ACHN (cell line): ENCODE results near the gene LST1.
"Not testable (repeated sequence)": the region's sequence is repeated elsewhere in the genome, so short reads cannot be mapped to it uniquely, and the experiment has no call there.

Experiments used
- DNase-seq: peaks from one replicate; pipeline ENCODE4 v3.0.0-alpha.2; 2015
- in situ Hi-C: cut with HindIII; loops from 2 replicates; pipeline ENCODE4 v1.10.0; 2017; ENCODE audit warnings: low sequenced_read_pairs, low pct_ligation_motif_present, low pct_unique_long_range_greater_than_20kb

The LST1 gene

DNA sequence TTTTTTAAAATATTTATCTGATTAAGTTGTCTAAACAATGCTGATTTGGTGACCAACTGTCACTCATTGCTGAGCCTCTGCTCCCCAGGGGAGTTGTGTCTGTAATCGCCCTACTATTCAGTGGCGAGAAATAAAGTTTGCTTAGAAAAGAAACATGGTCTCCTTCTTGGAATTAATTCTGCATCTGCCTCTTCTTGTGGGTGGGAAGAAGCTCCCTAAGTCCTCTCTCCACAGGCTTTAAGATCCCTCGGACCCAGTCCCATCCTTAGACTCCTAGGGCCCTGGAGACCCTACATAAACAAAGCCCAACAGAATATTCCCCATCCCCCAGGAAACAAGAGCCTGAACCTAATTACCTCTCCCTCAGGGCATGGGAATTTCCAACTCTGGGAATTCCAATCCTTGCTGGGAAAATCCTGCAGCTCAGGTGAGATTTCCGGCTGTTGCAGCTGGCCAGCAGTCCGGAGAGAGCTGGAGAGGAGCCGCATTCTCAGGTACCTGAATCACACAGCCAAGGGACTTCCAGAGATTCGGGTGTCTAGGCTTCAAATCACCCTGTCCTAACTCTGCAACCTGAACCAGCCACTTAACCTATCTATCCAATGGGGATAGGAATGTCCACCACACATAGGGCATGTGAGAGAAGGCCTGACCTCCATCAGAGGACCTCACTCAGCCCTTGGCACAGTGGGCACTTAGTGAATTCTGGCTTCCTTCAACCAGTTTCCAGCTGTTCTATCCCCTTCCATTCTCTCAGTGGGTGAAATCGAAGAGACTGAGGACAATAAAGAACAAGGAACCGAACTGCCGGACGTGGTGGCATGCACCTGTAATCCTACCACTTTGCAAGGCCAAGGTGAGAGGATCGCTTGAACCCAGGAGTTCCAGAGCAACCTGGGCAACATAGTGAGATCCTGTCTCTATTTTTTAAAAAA lies 7.6 kb upstream of the LST1 start:
- in situ Hi-C loops = no loop called here
- DNase-seq = no peak

DNA sequence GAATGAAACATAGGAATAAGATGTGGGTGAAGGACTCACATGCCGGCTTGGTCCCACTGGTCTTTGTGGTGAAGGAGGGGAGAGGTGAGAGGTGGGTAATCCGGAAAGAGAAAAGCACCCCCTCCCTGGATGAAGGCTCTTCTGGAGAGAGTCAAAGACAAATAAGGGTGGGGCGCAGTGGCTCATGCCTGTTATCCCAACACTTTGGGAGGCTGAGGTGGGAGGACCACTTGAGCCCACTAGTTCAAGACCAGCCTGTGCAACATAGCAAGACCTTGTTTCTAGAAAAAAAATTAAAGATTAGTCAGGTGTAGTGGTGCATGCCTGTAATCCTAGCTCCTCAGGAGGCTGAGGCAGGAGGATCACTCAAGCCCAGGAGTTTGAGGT lies 7.0 kb upstream of the LST1 start:
- DNase-seq = no peak
- in situ Hi-C loops = no loop called here

DNA sequence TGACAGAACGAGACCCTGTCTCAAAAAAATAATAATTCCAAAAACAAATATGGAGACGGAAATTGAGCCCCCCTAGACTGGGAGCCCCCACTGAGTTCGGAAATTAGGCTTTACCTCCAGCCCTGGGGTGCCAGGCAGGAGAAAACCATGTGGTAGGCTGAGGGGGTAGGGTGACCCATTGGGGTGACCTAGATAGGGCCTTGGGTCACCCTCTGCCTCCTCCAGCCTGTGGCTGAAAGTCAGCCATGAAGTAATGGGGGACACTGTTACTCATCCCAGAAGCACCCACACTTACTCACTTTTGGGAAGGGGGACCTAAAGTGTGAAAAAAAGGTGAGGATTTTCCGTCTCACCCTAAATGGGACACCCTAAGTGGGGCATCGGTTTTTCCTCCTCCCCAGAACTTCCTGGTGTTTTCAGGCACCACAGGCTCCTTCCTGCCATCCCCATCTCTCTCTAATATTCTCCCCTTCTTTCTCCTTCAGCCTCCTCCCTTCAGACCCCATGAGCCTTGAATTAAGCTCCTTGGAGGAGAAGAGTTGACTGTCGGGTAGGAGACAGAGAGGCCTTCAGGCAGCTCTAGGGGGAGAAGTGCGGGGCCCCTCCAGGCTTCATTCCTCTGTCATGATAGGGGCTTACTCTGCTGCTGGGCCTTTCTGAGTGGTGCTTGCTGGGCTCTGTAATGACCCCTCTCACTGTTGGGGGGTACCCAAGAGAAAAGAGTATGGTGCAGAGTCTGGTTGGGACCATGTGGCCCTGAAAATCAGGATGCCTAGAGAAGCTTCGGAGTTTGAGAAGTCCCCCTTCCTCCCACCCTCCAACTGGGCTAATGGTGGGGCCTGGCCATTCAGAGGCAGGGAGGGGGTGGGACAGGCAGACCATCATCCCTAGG lies 6.3 kb upstream of the LST1 start:
- in situ Hi-C loops = no loop called here
- DNase-seq = no peak

DNA sequence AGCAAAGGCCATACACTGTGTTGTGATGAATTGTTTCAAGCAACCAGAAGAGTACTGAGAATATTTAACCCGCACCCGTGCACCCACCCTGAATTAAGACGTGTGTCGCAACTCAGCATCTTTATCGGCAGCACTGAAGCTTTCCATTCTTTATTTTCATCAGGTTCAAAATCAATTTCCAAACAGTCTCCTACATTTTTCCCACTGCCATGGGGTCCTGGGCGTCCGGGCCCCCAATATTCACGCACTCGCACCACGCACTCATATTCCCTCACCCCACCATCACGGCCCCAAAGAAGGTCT lies 5.7 kb upstream of the LST1 start:
- in situ Hi-C loops = no loop called here
- DNase-seq = no peak

DNA sequence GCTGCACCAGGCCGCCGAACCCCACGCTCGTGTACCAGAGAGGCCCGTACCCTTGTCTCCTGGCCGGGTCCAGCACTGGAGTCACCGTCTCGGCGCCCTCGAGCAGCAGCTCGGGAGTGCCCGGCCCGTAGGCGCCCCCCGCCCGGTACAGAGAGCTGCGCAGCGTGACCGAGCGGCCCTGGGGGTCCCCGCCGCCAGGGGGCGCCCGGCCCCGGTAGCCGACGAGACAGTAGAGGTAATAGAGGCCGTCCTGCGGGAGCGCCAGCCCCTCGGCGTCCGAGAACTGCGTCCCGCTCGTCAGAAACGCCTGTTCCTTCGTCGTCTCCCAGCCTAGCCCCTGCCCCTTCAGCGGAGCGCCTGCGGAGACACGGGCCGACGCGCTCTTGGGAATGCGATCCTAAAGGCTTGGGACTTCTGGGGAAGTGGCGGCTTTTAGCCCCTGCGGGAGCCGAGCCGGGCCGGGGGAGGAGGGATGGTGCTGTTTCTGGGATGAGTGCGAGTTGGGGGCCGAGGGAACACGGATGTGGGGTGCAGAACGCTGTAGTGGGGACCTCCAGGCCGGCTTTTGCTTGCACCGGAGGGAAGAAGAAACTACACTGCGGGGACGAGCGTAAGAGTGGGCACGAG lies 5.2 kb upstream of the LST1 start:
- DNase-seq = peak; percentile 75
- in situ Hi-C loops = no loop called here

DNA sequence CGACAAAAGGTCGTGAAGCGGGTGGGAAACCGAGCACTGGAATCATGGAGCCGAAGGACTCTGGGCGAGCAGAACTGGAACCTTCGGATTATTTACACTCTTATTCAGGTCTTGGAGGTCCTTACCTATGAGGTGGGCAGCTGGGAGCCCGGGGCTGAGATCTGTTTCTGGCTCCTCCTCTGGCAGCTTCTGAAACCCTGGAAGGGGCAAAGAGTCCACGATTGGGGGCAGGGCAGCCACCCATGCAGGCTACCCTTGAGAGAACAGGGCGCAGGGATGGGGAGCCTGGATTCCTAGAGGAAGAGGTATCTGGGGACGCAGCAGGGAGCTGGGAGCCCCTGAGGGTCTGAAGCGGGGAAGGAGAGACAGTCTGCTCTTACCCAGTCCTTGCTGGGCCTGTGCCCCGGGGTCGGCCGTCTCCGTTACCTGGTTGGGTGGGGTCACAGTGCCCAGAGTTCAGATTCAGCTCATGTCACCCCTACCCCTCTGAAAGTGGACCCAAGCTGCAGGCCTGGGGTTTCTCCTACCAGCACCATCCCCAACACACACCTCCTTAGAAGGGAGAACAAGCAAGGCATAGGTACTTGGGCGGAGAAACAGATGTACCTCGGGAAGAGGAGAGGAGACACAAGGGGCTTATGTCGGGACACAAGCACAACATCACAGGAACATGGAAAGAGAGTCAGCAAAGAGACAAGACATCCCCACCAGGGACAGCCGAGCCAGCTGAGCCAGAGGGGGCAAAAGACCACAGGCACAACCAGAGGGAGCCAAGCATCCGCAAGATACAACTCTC lies 4.4 kb upstream of the LST1 start:
- in situ Hi-C loops = no loop called here
- peak; percentile 7 for DNase-seq

DNA sequence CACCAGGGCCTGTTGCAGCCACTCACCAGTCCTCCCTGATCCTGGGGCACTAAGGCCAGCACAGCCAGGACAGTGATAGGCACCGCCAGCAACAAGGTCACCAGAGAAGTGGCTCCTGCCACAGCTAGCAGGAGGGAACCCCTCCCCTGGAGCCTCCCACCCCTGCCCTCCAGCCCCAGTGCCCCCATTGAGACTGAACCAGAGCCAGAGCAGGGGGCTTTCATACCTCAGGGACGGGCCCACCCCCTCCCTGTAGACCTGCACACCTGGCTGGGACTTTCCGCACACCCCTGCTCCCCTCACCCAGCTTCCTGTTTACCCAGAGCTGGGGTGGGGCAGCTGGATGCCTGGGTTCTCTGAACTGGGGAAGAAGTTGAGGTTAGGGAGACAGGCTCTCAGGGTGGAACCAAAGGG lies 3.8 kb upstream of the LST1 start, which contains the start of gene LTB:
TSS of gene LTB (minus strand) at position 195 of the 414 bp plus-strand sequence. CDS start at position 188, 7 bp downstream.
- DNase-seq = no peak
- in situ Hi-C loops = no loop called here

DNA sequence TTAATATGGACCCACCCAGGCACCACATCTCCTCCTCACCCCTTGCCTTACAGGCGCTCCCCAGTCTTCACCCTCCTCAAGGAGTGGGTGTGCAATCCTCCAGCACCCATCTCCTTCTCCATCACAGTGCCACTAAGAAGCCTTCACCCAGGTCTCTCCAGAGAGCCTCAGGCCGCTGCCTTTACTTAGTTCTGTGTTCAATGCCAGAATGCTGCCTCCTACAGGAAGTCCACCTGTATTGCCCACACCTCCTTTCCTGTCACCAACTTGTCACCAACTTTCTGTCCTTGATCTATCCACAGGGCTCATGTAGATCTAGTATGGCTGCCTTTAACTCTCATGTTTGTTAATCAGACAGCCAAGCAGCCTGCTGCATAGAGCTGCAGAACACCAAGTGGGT lies 586 bp upstream of the LST1 start:
- peak; percentile 38 for DNase-seq
- in situ Hi-C loops = no loop called here

DNA sequence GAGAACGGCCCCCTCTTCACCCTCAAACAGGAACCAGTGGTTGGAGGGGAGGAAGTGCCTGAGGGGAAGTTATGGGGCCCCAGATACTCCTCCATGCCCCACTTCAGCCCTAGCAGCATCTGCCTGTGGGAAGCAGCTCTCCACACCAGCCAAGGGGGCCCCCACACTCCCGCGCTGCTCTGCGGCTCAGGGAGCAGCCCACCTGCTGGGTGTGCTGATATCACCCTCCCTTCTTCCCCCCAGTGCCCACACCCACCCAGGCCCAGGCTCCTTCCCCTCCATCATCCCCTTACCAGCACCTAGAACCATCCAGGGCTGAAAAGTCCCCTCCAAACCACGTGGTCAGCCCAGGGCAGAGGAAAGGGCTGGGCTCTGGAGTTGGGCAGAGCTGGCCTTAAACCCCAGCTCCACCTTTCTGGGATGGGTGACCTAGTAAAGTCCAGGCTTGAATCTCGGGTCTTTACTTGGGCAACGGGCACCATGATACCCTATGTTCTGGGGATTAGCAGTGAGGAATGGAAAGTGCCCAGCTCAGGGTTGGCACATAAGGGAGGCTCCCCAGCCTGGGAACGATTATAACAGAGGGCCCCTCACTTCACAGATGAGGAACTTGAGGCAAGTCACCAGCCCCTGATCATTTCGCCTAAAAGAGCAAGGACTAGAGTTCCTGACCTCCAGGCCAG lies 663 bp downstream of the LST1 start:
- DNase-seq = no peak
- in situ Hi-C loops = no loop called here

DNA sequence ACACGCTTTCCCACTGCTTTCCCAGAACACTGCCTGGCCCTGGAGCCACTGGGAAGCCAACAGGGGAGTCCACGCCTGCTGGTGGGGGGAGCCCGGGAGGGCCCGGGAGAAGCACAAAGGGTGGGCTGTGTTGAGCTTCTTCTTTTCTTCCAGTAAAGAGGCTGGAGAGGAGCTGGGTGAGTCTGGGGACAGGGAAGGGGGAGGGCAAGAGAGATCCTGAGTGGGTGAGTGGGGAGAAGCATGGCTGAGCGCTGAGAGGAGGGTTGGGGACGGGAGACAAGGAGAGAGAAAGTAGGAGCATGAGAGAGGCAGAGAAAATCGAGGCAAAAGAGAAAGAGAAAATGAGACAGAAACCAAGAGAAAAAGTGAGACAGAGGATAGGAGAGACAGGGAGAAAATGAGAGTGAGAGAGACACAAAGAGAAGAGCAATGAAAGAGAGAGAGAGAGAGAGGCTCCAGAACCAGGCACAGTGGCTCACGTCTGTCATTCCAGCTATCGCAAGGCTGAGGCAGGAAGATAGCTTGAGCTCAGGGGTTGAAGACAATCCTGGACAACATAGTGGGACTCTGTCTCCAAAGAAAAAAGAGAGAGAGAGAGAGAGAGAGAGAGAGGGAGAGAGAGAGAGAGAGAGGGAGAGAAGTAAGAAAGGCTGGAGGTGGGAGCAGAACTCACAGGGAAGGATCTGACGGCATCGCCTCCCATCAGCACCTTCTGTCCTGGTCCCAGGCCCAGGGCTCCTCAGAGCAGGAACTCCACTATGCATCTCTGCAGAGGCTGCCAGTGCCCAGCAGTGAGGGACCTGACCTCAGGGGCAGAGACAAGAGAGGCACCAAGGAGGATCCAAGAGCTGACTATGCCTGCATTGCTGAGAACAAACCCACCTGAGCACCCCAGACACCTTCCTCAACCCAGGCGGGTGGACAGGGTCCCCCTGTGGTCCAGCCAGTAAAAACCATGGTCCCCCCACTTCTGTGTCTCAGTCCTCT lies 2.0 kb downstream of the LST1 start:
- DNase-seq = no peak
- in situ Hi-C loops = no loop called here

DNA sequence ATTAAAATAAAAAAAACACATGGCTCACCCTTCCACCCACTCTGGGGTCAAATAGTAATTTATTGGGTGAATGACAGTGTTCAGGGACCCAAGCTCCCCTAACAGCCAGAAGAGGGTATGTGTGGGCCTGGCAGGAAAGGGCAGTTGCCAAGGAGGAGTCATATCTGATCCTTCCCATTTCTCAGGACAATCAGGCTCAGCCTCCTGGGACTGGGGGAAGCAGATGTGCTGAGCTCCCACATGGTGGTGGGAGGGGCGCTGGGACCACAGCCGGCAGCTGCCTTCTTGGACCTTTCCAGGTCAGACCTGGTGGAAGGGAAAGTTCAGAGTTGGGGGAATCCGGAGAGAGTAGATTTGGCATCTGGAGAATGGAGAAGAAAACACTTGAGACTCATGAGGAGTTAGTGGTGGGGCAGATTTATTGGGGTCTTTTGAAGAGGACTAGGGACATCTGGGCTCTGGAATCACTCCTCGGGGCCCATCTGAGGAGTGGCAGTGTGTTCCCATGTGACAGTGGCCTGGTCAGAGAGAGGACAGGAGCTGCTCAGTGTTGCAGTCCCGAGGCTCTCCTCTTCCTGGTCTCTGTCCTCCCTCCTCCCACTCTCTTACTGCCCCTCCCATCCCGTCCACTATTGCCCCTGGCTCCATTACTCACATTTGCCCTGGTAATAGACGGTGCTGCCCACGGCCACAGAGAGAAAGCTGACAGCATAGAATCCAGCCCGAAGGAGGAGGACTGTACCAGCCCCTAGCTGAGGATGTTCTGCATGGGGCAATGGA lies 3.0 kb downstream of the LST1 start:
- in situ Hi-C loops = no loop called here

DNA sequence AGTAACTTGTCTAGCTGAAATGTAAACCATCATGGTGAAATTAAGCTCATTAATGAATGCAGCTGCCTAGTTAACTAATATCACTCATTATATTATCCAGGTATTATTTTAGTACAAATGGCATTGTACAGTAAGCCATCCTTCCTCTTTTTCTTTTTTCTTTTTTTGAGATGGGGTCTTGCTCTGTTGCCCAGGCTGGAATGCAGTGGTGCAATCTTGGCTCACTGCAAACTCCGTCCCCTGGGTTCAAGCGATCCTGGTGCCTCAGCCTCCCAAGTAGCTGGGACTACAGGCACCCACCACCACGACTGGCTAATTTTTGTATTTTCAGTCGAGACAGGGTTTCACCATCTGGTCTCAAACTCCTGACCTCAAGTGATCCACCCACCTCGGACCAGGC lies 4.6 kb downstream of the LST1 start:
- in situ Hi-C loops, DNase-seq: not testable (repeated sequence)

More for the DNA sequence above, 3.0 kb downstream of the LST1 start:
- DNase-seq = no peak

DNA sequence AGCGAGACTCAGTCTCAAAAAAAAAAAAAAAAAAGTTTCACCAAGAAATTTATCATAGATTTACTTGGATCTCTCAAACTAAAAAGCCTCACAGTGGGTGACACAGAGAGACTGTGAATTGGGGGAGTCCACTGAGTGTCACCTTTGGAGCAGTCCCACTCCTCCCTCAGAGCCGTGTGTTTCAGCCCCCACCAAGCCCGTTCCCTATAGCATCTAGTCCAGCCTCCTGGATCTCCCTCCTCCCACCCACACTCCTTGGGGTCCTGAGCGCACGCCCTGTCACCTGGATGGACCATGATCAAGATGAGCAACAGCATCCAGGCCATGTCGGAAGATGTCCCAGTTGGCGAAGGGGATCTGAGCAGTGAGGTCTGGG lies 6.3 kb downstream of the LST1 start:
- in situ Hi-C loops = no loop called here

DNA sequence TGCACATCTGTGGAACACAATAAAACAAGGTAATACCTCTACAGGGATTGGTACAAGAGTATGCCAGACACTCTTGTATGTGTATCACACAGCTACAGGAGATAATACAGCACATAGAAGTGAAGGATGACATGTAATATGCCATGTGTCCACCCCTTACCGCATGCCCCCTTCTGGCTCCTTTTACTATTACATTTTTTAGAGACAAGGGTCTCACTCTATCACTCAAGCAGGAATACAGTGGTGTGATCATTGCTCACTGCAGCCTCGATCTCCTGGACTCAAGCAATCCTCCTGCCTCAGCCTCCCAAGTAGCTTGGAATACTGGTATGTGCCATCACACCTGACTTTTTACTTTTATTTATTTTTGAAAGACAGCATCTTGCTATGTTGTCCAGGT lies 10.9 kb downstream of the LST1 start:
- in situ Hi-C loops = no loop called here

More for the DNA sequence above, 6.3 kb downstream of the LST1 start:
- DNase-seq = no peak

DNA sequence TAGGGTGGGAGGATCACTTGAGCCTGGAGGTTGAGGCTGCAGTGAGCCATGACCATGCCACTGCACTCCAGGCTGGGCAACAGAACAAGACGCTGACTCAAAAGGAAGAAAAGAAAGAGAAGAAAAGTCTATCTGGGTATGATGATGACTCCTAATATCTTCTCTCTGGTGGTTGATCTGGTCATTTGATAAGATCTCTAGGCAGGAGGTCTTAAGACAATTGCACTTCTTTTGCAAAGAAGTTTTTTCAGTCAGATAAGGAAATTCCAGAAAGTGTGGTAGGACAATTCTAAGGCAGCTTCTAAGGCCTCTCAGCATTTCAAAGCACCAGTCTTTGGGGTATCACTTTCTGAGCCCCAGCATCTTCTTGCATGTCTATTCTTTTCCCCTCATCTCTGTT lies 21.2 kb downstream of the LST1 start:
- in situ Hi-C loops = no loop called here
- no peak for DNase-seq

More for the DNA sequence above, 10.9 kb downstream of the LST1 start:
- DNase-seq = peak; percentile 41
